Measurements from ENCODE around the gene NEK9. TPM values are rescaled to one million over a fixed set of nuclear protein-coding genes. Genes with fewer than 3 reads are reported as not detected.
A peak's percentile ranks its signal among the peaks of the same experiment; 100 is the strongest.

The NEK9 gene
- total and polyA plus RNA-seq, 9 of the 15 experiments (the other 6 are each of a cell fraction or from before 2014, with no cell fraction given): 2.8 to 39.6 (median 19.8) TPM

DNA sequence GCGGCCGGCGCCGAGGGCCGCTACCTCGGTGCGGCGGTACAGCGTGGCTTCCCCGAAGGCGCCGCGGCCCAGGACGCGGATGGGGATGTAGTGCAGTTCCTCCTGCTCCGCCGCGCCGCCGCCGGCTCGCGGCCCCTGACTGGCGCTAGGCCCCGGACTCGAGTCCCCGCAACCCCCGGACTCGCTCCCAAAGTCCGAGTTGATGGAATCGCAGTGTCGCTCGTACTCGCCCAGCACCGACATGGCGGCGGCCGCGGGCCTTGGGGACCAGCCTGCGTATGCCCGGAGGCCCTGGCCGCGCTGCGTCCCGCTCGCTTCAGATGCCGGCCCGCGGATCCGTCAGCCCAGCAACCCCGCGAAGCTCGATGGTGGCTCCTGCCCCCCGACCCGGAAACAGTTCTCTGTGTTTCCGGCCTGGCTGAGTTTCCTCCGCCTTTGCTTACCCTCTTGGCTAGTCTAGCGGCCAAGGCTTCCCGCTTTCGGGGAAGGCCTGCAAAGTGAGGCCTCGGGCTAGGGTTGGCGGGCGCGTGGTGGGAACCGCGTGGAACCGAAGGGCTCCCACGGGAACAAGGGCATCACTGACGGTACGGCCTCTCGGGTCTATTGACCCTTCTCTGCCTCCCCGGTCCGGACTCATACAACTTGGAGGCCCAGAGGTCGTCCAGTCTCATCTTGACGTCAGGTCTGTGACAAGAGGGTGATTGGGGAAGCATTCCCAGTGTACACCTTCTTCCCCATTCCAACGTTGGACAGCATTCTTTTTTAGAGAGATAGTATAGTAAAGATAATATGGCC, at the start of gene NEK9 (continued):
- 0 out of 2 replicates have a peak, but pooled peaks have one; percentile 29 for TF ChIP-seq BCL6 (CRISPR knock-in tag; IDR thresholded peaks at IDR 0.05)
- 0 out of 2 replicates have a peak, but pooled peaks have one; percentile 68 for TF ChIP-seq ZBTB1 (CRISPR knock-in tag; IDR thresholded peaks at IDR 0.05; ENCODE audit: borderline replicate concordance, low read depth)
- no peak for TF ChIP-seq YBX1 (IDR thresholded peaks at IDR 0.05)
- TF ChIP-seq NCOA6 (IDR thresholded peaks at IDR 0.05): no peak
- TF ChIP-seq SMAD2 (IDR thresholded peaks at IDR 0.05; ENCODE audit: low read depth, low read length): no peak
- no peak for TF ChIP-seq ZNF586 (CRISPR knock-in tag; conservative IDR thresholded peaks at IDR 0.05)
- no peak for TF ChIP-seq THRAP3 (IDR thresholded peaks at IDR 0.05; ENCODE audit: borderline replicate concordance)
- TF ChIP-seq PTBP1 (IDR thresholded peaks at IDR 0.05; ENCODE audit: low read depth, low read length): no peak
- no peak for TF ChIP-seq CBX1 (IDR thresholded peaks at IDR 0.05; ENCODE audit: low read depth)
- TF ChIP-seq LCOR (CRISPR knock-in tag; IDR thresholded peaks at IDR 0.05): peak; percentile 86
- TF ChIP-seq ETV1 (tag; conservative IDR thresholded peaks at IDR 0.05; ENCODE audit: low read depth): no peak; the same call in 1 of the 2 replicates
- no peak for TF ChIP-seq BHLHE40 (IDR thresholded peaks at IDR 0.05; ENCODE audit: low read length)
- TF ChIP-seq, protein P1, sequence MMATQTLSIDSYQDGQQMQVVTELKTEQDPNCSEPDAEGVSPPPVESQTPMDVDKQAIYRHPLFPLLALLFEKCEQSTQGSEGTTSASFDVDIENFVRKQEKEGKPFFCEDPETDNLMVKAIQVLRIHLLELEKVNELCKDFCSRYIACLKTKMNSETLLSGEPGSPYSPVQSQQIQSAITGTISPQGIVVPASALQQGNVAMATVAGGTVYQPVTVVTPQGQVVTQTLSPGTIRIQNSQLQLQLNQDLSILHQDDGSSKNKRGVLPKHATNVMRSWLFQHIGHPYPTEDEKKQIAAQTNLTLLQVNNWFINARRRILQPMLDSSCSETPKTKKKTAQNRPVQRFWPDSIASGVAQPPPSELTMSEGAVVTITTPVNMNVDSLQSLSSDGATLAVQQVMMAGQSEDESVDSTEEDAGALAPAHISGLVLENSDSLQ (IDR thresholded peaks at IDR 0.05): peak; percentile 47
- TF ChIP-seq CHD2 (IDR thresholded peaks at IDR 0.05; ENCODE audit: low read depth, low read length): no peak
- TF ChIP-seq GTF2E2 (tag; IDR thresholded peaks at IDR 0.05): peak; percentile 58; the same call in 1 of the 2 replicates
- TF ChIP-seq, protein P2, sequence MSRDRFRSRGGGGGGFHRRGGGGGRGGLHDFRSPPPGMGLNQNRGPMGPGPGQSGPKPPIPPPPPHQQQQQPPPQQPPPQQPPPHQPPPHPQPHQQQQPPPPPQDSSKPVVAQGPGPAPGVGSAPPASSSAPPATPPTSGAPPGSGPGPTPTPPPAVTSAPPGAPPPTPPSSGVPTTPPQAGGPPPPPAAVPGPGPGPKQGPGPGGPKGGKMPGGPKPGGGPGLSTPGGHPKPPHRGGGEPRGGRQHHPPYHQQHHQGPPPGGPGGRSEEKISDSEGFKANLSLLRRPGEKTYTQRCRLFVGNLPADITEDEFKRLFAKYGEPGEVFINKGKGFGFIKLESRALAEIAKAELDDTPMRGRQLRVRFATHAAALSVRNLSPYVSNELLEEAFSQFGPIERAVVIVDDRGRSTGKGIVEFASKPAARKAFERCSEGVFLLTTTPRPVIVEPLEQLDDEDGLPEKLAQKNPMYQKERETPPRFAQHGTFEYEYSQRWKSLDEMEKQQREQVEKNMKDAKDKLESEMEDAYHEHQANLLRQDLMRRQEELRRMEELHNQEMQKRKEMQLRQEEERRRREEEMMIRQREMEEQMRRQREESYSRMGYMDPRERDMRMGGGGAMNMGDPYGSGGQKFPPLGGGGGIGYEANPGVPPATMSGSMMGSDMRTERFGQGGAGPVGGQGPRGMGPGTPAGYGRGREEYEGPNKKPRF (IDR thresholded peaks at IDR 0.05; ENCODE audit: low read depth, low read length): no peak
- no peak for TF ChIP-seq PATZ1 (CRISPR knock-in tag; IDR thresholded peaks at IDR 0.05; ENCODE audit: borderline replicate concordance)
- no peak for TF ChIP-seq STAG1 (CRISPR knock-in tag; IDR thresholded peaks at IDR 0.05; ENCODE audit: borderline replicate concordance)
- peak; percentile 99 for TF ChIP-seq NR2C1 (IDR thresholded peaks at IDR 0.05)
- peak; percentile 99 for TF ChIP-seq NR2C1 (tag; IDR thresholded peaks at IDR 0.05)
- TF ChIP-seq PTRF (tag; IDR thresholded peaks at IDR 0.05): no peak
- TF ChIP-seq OTX1 (CRISPR knock-in tag; IDR thresholded peaks at IDR 0.05): no peak
- TF ChIP-seq ZBTB8A (IDR thresholded peaks at IDR 0.05; ENCODE audit: partially characterized antibody): no peak
- no peak for TF ChIP-seq ZNF717 (CRISPR knock-in tag; IDR thresholded peaks at IDR 0.05)
- no peak for TF ChIP-seq ZNF121 (CRISPR knock-in tag; conservative IDR thresholded peaks at IDR 0.05)
- TF ChIP-seq ZNF174 (CRISPR knock-in tag; IDR thresholded peaks at IDR 0.05): no peak
- TF ChIP-seq MCM2 (IDR thresholded peaks at IDR 0.05; ENCODE audit: low read depth): no peak
